DMS79 (cell line): ENCODE data around the gene APOL2.
"Not testable (repeated sequence)": the region's sequence is repeated elsewhere in the genome, so short reads cannot be mapped to it uniquely, and the experiment has no call there.

Experiments
- DNase-seq: peaks from one replicate; lab custom pipeline; 2025; lab: John Stamatoyannopoulos, UW

Gene APOL2

GRCh38 chr22:36238373-36239149 is 766 bp downstream of the APOL2 start:
- no peak for DNase-seq

GRCh38 chr22:36237462-36238372 is 1.6 kb downstream of the APOL2 start:
- DNase-seq = no peak

GRCh38 chr22:36236388-36237319 is 2.7 kb downstream of the APOL2 start:
- DNase-seq = no peak

- DNase-seq = no peak
Observed at GRCh38 chr22:36235585-36235984, 3.7 kb downstream of the APOL2 start.

GRCh38 chr22:36234919-36235318 is 4.4 kb downstream of the APOL2 start:
- peak; percentile 5 for DNase-seq

GRCh38 chr22:36234213-36234612 is 5.1 kb downstream of the APOL2 start:
- no peak for DNase-seq

- no peak for DNase-seq
Observed at GRCh38 chr22:36233796-36234195, 5.5 kb downstream of the APOL2 start.

- no peak for DNase-seq
Observed at GRCh38 chr22:36232715-36233401, 6.5 kb downstream of the APOL2 start.

GRCh38 chr22:36231051-36231450 is 8.3 kb downstream of the APOL2 start:
- DNase-seq = not testable (repeated sequence)

- DNase-seq = not testable (repeated sequence)
Observed at GRCh38 chr22:36229649-36230048, 9.7 kb downstream of the APOL2 start.

- no peak for DNase-seq
Observed at GRCh38 chr22:36228944-36229343, 10.4 kb downstream of the APOL2 start.

- not testable (repeated sequence) for DNase-seq
Observed at GRCh38 chr22:36228369-36228768, 11.0 kb downstream of the APOL2 start.

- DNase-seq = no peak
Observed at GRCh38 chr22:36227806-36228205, 11.5 kb downstream of the APOL2 start.

- DNase-seq = no peak
Observed at GRCh38 chr22:36227396-36227795, 11.9 kb downstream of the APOL2 start.

- no peak for DNase-seq
Observed at GRCh38 chr22:36226189-36226588, 13.1 kb downstream of the APOL2 start.

- no peak for DNase-seq
Observed at GRCh38 chr22:36225333-36225922, 13.9 kb downstream of the APOL2 start.

- no peak for DNase-seq
Observed at GRCh38 chr22:36224245-36224644, 15.1 kb downstream of the APOL2 start.

- DNase-seq = no peak
Observed at GRCh38 chr22:36223504-36223903, 15.8 kb downstream of the APOL2 start.

- no peak for DNase-seq
Observed at GRCh38 chr22:36222887-36223450, 16.4 kb downstream of the APOL2 start.
